Astrocyte (in vitro differentiated cells and primary cell): ENCODE results near the gene TMEM17. TPM values are rescaled to one million over a fixed set of nuclear protein-coding genes. Genes with fewer than 3 reads are reported as not detected.

Experiments
- DNase-seq: peaks from one replicate; pipeline ENCODE4 v3.0.0-alpha.2; 2010; ENCODE audit warnings: low read depth
- FAIRE-seq: peaks from 2 replicates; lab custom pipeline; 2011; peaks lifted over from hg19 to GRCh38; lab: Jason Lieb, UNC
- H2AFZ ChIP-seq: 2 replicates; pipeline ENCODE4 v1.6.0; 2012; ENCODE audit warnings: low read depth, low read length, inconsistent platforms
- H3K27ac ChIP-seq: 2 replicates; pipeline ENCODE4 v1.5.1; 2011; ENCODE audit warnings: low read depth, low read length, inconsistent platforms
- H3K27me3 ChIP-seq: 2 replicates; pipeline ENCODE4 v1.6.0; 2011; ENCODE audit warnings: low read length, inconsistent platforms; ENCODE audit not compliant: insufficient read depth
- H3K36me3 ChIP-seq: 2 replicates; pipeline ENCODE4 v1.5.1; 2011; ENCODE audit warnings: low read length, inconsistent platforms; ENCODE audit not compliant: insufficient read depth
- H3K4me1 ChIP-seq: 2 replicates; pipeline ENCODE4 v1.5.1; 2011; ENCODE audit warnings: low read length, inconsistent platforms; ENCODE audit not compliant: insufficient read depth
- H3K4me2 ChIP-seq: 2 replicates; pipeline ENCODE4 v1.6.0; 2012; ENCODE audit warnings: low read length, inconsistent platforms
- H3K4me3 ChIP-seq: 2 replicates; pipeline ENCODE4 v1.5.1; 2011; ENCODE audit warnings: low read depth, mild to moderate bottlenecking, low read length, inconsistent platforms; ENCODE audit not compliant: insufficient read depth
- H3K79me2 ChIP-seq: 2 replicates; pipeline ENCODE4 v1.6.0; 2012; ENCODE audit warnings: mild to moderate bottlenecking, low read length, inconsistent platforms; ENCODE audit not compliant: insufficient read depth
- H3K9ac ChIP-seq: 2 replicates; pipeline ENCODE4 v1.6.0; 2012; ENCODE audit warnings: mild to moderate bottlenecking, low read length, inconsistent platforms
- H3K9me3 ChIP-seq: 2 replicates; pipeline ENCODE4 v1.5.1; 2012; ENCODE audit warnings: low read depth, mild to moderate bottlenecking, low read length, inconsistent platforms; ENCODE audit not compliant: insufficient read depth
- H4K20me1 ChIP-seq: 2 replicates; pipeline ENCODE4 v1.6.0; 2012; ENCODE audit warnings: low read length, inconsistent platforms; ENCODE audit not compliant: insufficient read depth
- H3K27ac Mint-ChIP-seq: one replicate; pipeline ENCODE4 v1.8.0; 2021; ENCODE audit warnings: mild to moderate bottlenecking, mixed read lengths; ENCODE audit not compliant: unreplicated experiment
- H3K27me3 Mint-ChIP-seq: one replicate; pipeline ENCODE4 v1.8.0; 2021; ENCODE audit warnings: low read depth, mixed read lengths; ENCODE audit not compliant: unreplicated experiment
- H3K36me3 Mint-ChIP-seq: one replicate; pipeline ENCODE4 v1.8.0; 2021; ENCODE audit warnings: low read depth, mixed read lengths; ENCODE audit not compliant: unreplicated experiment
- H3K4me1 Mint-ChIP-seq: one replicate; pipeline ENCODE4 v1.8.0; 2021; ENCODE audit warnings: low read depth, mixed read lengths; ENCODE audit not compliant: unreplicated experiment
- H3K4me3 Mint-ChIP-seq: one replicate; pipeline ENCODE4 v1.8.0; 2021; ENCODE audit warnings: mild to moderate bottlenecking, moderate library complexity, mixed read lengths; ENCODE audit not compliant: unreplicated experiment
- H3K9me3 Mint-ChIP-seq: one replicate; pipeline ENCODE4 v1.8.0; 2021; ENCODE audit warnings: mild to moderate bottlenecking, mixed read lengths; ENCODE audit not compliant: unreplicated experiment
- EZH2 ChIP-seq: IDR thresholded peaks from 2 replicates; pipeline ENCODE4 v1.6.1; 2012; ENCODE audit warnings: mild to moderate bottlenecking, low read length, inconsistent platforms; ENCODE audit not compliant: insufficient read depth
- total RNA-seq: library from RNA; stranded (reverse); gene quantifications from 2 replicates; pipeline ENCODE4 v1.2.1, GENCODE V29; 2021
- TF ChIP-seq, protein P1 (sequence below): IDR thresholded peaks from 2 replicates; pipeline ENCODE4 v1.5.1; 2011; ENCODE audit warnings: low read depth, mild to moderate bottlenecking, inconsistent platforms, low read length, moderate library complexity; ENCODE audit not compliant: insufficient read depth

Gene TMEM17
- total RNA-seq, 1 donor from 2014 or later, result 2.7 TPM

DNA sequence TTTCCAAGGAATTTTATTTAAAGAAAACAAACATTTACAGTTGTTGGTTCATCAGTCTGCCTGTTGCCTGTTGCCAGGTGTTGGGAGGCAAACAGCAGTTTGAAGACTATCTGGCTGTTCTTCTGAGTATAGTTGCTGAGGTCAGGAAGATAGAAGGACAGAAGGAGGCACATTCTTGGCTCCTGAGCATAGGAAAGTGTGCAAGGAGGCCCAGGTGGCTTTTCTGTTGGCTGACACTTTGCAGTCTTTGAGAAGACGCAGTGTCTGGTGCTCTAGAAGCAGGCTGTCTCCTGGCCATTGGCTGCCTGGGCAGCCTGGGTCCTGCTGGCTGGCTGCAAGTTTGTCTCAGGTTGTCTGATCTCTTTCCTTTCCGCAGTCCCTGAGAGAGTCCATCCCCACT lies 36.4 kb downstream of the TMEM17 start:
- Mint-ChIP-seq H3K36me3 (no peaks in the 10 kb centered on the region), H3K27ac (no peak overlapping the region), H3K4me1 (peaks cover 19% of the 10 kb centered on the region), H3K4me3 (no peak overlapping the region), H3K27me3 (peaks cover 17% of the 10 kb centered on the region), H3K9me3 (no peaks in the 10 kb centered on the region)
- Histone ChIP-seq H3K36me3 (no peaks in the 10 kb centered on the region), H3K79me2 (no peaks in the 10 kb centered on the region), H3K27me3 (peaks cover 3% of the 10 kb centered on the region), H3K9me3 (no peaks in the 10 kb centered on the region), H3K4me3 (no peak overlapping the region), H3K27ac (no peak overlapping the region), H3K4me1 (peaks cover 6% of the 10 kb centered on the region), H4K20me1 (no peaks in the 10 kb centered on the region), H3K9ac (no peak overlapping the region), H2AFZ (no peak overlapping the region), H3K4me2 (no peak overlapping the region)
- no peak for TF ChIP-seq EZH2
- TF ChIP-seq, protein P1, sequence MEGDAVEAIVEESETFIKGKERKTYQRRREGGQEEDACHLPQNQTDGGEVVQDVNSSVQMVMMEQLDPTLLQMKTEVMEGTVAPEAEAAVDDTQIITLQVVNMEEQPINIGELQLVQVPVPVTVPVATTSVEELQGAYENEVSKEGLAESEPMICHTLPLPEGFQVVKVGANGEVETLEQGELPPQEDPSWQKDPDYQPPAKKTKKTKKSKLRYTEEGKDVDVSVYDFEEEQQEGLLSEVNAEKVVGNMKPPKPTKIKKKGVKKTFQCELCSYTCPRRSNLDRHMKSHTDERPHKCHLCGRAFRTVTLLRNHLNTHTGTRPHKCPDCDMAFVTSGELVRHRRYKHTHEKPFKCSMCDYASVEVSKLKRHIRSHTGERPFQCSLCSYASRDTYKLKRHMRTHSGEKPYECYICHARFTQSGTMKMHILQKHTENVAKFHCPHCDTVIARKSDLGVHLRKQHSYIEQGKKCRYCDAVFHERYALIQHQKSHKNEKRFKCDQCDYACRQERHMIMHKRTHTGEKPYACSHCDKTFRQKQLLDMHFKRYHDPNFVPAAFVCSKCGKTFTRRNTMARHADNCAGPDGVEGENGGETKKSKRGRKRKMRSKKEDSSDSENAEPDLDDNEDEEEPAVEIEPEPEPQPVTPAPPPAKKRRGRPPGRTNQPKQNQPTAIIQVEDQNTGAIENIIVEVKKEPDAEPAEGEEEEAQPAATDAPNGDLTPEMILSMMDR, result no peak
- DNase-seq (no peak), FAIRE-seq (no peak)

DNA sequence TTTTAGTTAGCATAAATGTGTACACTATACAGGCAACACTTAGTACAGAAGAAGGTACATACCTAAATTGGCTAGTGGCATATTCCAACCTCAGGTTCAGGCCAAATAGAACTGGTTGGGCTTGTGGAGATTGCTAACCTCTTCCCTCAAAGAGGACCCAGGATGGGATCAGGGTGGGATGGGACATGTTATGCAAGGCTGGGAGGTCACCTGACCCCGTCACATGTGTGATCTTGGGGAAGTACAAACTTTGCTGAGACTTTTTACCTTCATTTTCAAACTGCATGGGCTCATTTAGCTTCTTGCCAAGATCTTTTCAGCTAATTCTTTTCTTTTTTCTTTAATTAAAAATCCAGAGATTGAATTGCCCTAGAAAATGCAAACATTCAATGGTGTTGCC lies 36.9 kb downstream of the TMEM17 start:
- no peak overlapping the region for H3K4me3 Mint-ChIP-seq

More for the DNA sequence above, 36.9 kb downstream of the TMEM17 start:
- H2AFZ ChIP-seq, result no peak overlapping the region
- Mint-ChIP-seq H3K27ac (no peak overlapping the region), H3K36me3 (no peaks in the 10 kb centered on the region), H3K9me3 (no peaks in the 10 kb centered on the region), H3K27me3 (peaks cover 17% of the 10 kb centered on the region), H3K4me1 (peaks cover 16% of the 10 kb centered on the region)
- no peak overlapping the region for H3K9ac ChIP-seq
- no peak overlapping the region for H3K27ac ChIP-seq
- no peaks in the 10 kb centered on the region for H3K36me3 ChIP-seq
- peaks cover 3% of the 10 kb centered on the region for H3K27me3 ChIP-seq
- DNase-seq, result no peak
- no peak for FAIRE-seq
- H4K20me1 ChIP-seq, result no peaks in the 10 kb centered on the region
- TF ChIP-seq, protein P1, result no peak
- no peak for TF ChIP-seq EZH2
- no peaks in the 10 kb centered on the region for H3K9me3 ChIP-seq
- H3K79me2 ChIP-seq, result no peaks in the 10 kb centered on the region
- H3K4me1 ChIP-seq, result peaks cover 2% of the 10 kb centered on the region
- H3K4me3 ChIP-seq, result no peak overlapping the region
- H3K4me2 ChIP-seq, result no peak overlapping the region
